Subcutaneous preadipocyte (primary cell): ENCODE data around the gene BBS2. TPM values are rescaled to one million over a fixed set of nuclear protein-coding genes. Genes with fewer than 3 reads are reported as not detected.

Source experiments
- total RNA-seq: library from RNA; depleted of rRNA; stranded (reverse); fragments of >200 nt; gene quantifications from 2 replicates; pipeline ENCODE4 v1.2.3, GENCODE V29; 2012

The BBS2 gene
- total RNA-seq = 34.6 and 58.4 TPM in 2 replicates

GRCh38 chr16:56519459-56520250 lies at the start of gene BBS2:
TSS of gene BBS2 (minus strand) at chr16:56520024. CDS start at chr16:56519862, 162 bp downstream.

GRCh38 chr16:56564793-56565477 lies 45.1 kb upstream of the BBS2 start, which contains the start of gene MT4:
TSS of gene MT4 (plus strand) at chr16:56565073. CDS start at chr16:56565129, 56 bp downstream.

GRCh38 chr16:56450986-56451752 lies 68.7 kb downstream of the BBS2 start, which contains the start of the genes NUDT21 and OGFOD1:
TSS of gene NUDT21 (minus strand) at chr16:56451332. CDS start at chr16:56451202, 130 bp downstream.
TSS of gene OGFOD1 (plus strand) at chr16:56451554. CDS start at chr16:56451613, 59 bp downstream.

Other genes with a start within 250 kb of the BBS2 start
- 164 and 200 TPM in 2 replicates for gene AMFR, start 94.5 kb downstream of the BBS2 start, total RNA-seq
- gene NUDT21, start 68.7 kb downstream of the BBS2 start, total RNA-seq = 55.1 and 80.3 TPM in 2 replicates
- gene OGFOD1, start 68.5 kb downstream of the BBS2 start, total RNA-seq = 61.0 and 66.1 TPM in 2 replicates
- gene MT4, start 45.0 kb upstream of the BBS2 start, total RNA-seq = not detected in 2 replicates
- gene MT3, start 69.5 kb upstream of the BBS2 start, total RNA-seq = not detected in 2 replicates
- gene MT2A, start 88.6 kb upstream of the BBS2 start, total RNA-seq = 369 and 405 TPM in 2 replicates
- gene MT1E, start 105.8 kb upstream of the BBS2 start, total RNA-seq = 226 and 355 TPM in 2 replicates
- 4.7 and 24.6 TPM in 2 replicates for gene MT1M, start 112.6 kb upstream of the BBS2 start, total RNA-seq
- gene MT1A, start 118.6 kb upstream of the BBS2 start, total RNA-seq = 11.1 and 17.6 TPM in 2 replicates
- gene MT1B, start 131.9 kb upstream of the BBS2 start, total RNA-seq = not detected in 2 replicates
- 0.37 TPM in 1 of 2 replicates, not detected in the other for gene MT1F, start 137.9 kb upstream of the BBS2 start, total RNA-seq
- gene MT1G, start 148.0 kb upstream of the BBS2 start, total RNA-seq = 0.59 and 3.3 TPM in 2 replicates
- gene MT1H, start 149.8 kb upstream of the BBS2 start, total RNA-seq = not detected in 2 replicates
- 116 and 429 TPM in 2 replicates for gene MT1X, start 162.4 kb upstream of the BBS2 start, total RNA-seq
- 65.4 and 91.1 TPM in 2 replicates for gene NUP93, start 210.1 kb upstream of the BBS2 start, total RNA-seq